Kidney epithelial cell (primary cell): ENCODE results near the gene DIP2C. TPM values are rescaled to one million over a fixed set of nuclear protein-coding genes. Genes with fewer than 3 reads are reported as not detected.
A peak's percentile ranks its signal among the peaks of the same experiment; 100 is the strongest.

Experiments
- DNase-seq: peaks from one replicate; pipeline ENCODE4 v3.0.0-alpha.2; 2010; ENCODE audit warnings: low read depth
- H3K27me3 ChIP-seq: 2 replicates; pipeline ENCODE4 v1.6.0; 2011; ENCODE audit warnings: low read length; ENCODE audit not compliant: control insufficient read depth, insufficient read depth
- H3K36me3 ChIP-seq: 2 replicates; pipeline ENCODE4 v1.5.1; 2011; ENCODE audit warnings: low read length; ENCODE audit not compliant: control insufficient read depth, insufficient read depth
- H3K4me3 ChIP-seq: 2 replicates; pipeline ENCODE4 v1.5.1; 2011; ENCODE audit warnings: low read depth, mild to moderate bottlenecking, control low read depth, low read length
- CTCF ChIP-seq: IDR thresholded peaks from 2 replicates; pipeline ENCODE4 v1.5.1; 2011; ENCODE audit warnings: mild to moderate bottlenecking, moderate library complexity, low read length, control low read depth, inconsistent platforms; ENCODE audit not compliant: insufficient read depth, poor library complexity, severe bottlenecking
- total RNA-seq: library from RNA; depleted of rRNA; stranded (reverse); fragments of >200 nt; gene quantifications from 2 replicates; pipeline ENCODE4 v1.2.3, GENCODE V29; 2015

Gene DIP2C
- total RNA-seq, 1 donor from 2014 or later: 19.2 TPM

GRCh38 chr10:340646-341045, 348.8 kb downstream of the DIP2C start:
- no peak overlapping the region for H3K4me3 ChIP-seq
- H3K36me3 ChIP-seq: peaks cover 2% of the 10 kb centered on the region
- TF ChIP-seq CTCF: no peak

DNA sequence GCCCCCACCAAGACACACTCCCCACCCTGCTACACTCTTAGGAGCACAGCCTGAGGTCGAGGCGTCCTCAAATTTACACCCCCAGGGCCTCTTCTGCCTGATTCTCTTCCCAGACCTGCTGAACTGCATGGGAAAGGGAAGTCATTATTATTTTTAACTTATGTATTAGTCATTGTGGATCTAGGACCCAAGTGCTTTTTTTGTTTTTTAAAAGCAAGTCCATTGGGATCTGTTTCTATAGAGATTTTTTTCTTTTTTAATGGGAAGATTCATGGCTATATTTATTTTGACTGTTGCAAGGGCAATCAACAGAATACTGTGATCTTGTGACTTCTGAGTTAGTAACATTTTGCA, 350.5 kb downstream of the DIP2C start:
- Histone ChIP-seq H3K27me3 (no peaks in the 10 kb centered on the region), H3K4me3 (no peak overlapping the region), H3K36me3 (peaks cover 2% of the 10 kb centered on the region)
- no peak for TF ChIP-seq CTCF
- no peak for DNase-seq

More at GRCh38 chr10:340646-341045, 348.8 kb downstream of the DIP2C start:
- no peak for DNase-seq
- no peaks in the 10 kb centered on the region for H3K27me3 ChIP-seq

DNA sequence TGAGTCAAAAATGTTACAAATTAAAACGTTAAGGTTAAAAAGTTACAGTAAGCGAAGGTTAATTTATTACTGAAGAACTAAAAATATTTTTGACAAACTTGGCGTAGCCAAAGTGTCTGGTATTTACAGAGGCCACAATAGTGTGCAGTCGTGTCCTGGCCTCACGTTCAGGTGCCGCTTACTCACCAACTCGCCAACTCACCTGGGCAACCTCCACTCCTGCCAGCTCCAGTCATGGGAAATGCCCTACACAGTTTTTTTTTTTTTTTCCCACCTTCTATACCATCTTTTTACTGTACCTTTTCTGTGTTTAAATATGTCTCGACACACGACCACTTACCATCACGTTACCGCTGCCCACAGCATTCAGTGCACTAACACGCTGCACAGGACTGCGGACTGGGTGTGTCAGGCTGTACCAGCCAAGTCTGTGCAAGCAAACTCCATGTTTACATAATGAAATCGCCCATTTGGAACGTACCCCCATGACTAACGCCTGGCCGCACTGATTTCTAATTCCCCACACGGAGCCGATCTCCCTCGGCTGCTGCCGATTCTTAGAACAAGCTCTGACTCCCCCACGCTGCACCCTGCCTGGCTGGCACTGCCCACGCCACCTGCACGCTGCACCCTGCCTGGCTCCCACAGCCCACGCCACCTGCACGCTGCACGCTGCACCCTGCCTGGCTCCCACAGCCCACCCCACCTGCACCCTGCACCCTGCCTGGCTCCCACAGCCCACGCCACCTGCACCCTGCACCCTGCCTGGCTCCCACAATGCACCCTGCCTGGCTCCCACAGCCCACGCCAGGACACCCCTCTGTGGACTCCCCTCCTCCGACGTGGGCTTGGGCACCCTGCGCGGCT, 351.1 kb downstream of the DIP2C start:
- DNase-seq: peak; percentile 90
- no peak overlapping the region for H3K4me3 ChIP-seq
- no peaks in the 10 kb centered on the region for H3K27me3 ChIP-seq
- no peak for TF ChIP-seq CTCF
- peaks cover 2% of the 10 kb centered on the region for H3K36me3 ChIP-seq

GRCh38 chr10:336247-336646, 353.2 kb downstream of the DIP2C start:
- H3K36me3 ChIP-seq: peaks cover 2% of the 10 kb centered on the region
- H3K27me3 ChIP-seq: no peaks in the 10 kb centered on the region
- no peak for TF ChIP-seq CTCF
- no peak for DNase-seq
- H3K4me3 ChIP-seq: no peak overlapping the region

GRCh38 chr10:335151-335800, 354.2 kb downstream of the DIP2C start:
- DNase-seq: no peak
- TF ChIP-seq CTCF: no peak
- no peaks in the 10 kb centered on the region for H3K36me3 ChIP-seq

More at GRCh38 chr10:335151-335800, 354.2 kb downstream of the DIP2C start:
- Histone ChIP-seq H3K4me3 (no peak overlapping the region), H3K27me3 (no peaks in the 10 kb centered on the region)
